Neural cell (in vitro differentiated cells): Measurements from ENCODE around the gene ANKRD31. TPM values are rescaled to one million over a fixed set of nuclear protein-coding genes. Genes with fewer than 3 reads are reported as not detected.
"Not testable (repeated sequence)": the region's sequence is repeated elsewhere in the genome, so short reads cannot be mapped to it uniquely, and the experiment has no call there.

ENCODE experiments used
- H2AFZ ChIP-seq: fragments of 200-600, 300-800 bp; sonication (generic), shearing (Covaris generic); 2 replicates; pipeline ENCODE4 v1.6.0; 2014; ENCODE audit warnings: low read depth, mild to moderate bottlenecking, antibody characterized with exemption, low read length, moderate library complexity
- H3F3A ChIP-seq: fragments of 200-600 bp; shearing (Covaris generic); 2 replicates; pipeline ENCODE4 v1.6.1; 2016; ENCODE audit warnings: mild to moderate bottlenecking, moderate library complexity, mixed read lengths, antibody characterized with exemption, low read length; ENCODE audit not compliant: insufficient read depth, poor library complexity, severe bottlenecking
- H3K27ac ChIP-seq: fragments of 200-600, 300-800 bp; sonication (generic), shearing (Covaris generic); 2 replicates; pipeline ENCODE4 v1.5.1; 2014; ENCODE audit warnings: mild to moderate bottlenecking, low read length, moderate library complexity
- H3K27me3 ChIP-seq: fragments of 300-800, 200-600 bp; sonication (generic), shearing (Covaris generic); 2 replicates; pipeline ENCODE4 v1.6.0; 2014; ENCODE audit warnings: mild to moderate bottlenecking, low read depth, low read length, moderate library complexity; ENCODE audit not compliant: insufficient read depth
- H3K36me3 ChIP-seq: fragments of 300-800, 200-600 bp; sonication (generic), shearing (Covaris generic); 2 replicates; pipeline ENCODE4 v1.5.1; 2014; ENCODE audit warnings: mild to moderate bottlenecking, antibody characterized with exemption, low read length, moderate library complexity; ENCODE audit not compliant: insufficient read depth
- H3K4me2 ChIP-seq: fragments of 300-800, 200-600 bp; sonication (generic), shearing (Covaris generic); 2 replicates; pipeline ENCODE4 v1.6.0; 2014; ENCODE audit warnings: mild to moderate bottlenecking, low read length
- H3K4me3 ChIP-seq: fragments of 300-800, 200-600 bp; sonication (generic), shearing (Covaris generic); 2 replicates; pipeline ENCODE4 v1.5.1; 2014; ENCODE audit warnings: mild to moderate bottlenecking, low read length, moderate library complexity
- H3K79me2 ChIP-seq: fragments of 200-600 bp; shearing (Covaris generic); replicated peaks from 2 replicates; pipeline ENCODE4 v1.6.0; 2014; ENCODE audit warnings: mild to moderate bottlenecking, low read length, moderate library complexity; ENCODE audit not compliant: insufficient read depth
- H3K9ac ChIP-seq: fragments of 300-800, 200-600 bp; sonication (generic), shearing (Covaris generic); 2 replicates; pipeline ENCODE4 v1.6.1; 2016; ENCODE audit warnings: mild to moderate bottlenecking, low read length, mixed read lengths
- H3K9me2 ChIP-seq: fragments of 200-600 bp; shearing (Covaris generic); 2 replicates; pipeline ENCODE4 v1.6.1; 2016; ENCODE audit warnings: mild to moderate bottlenecking, low read length, mixed read lengths; ENCODE audit not compliant: insufficient read depth
- H3K9me3 ChIP-seq: fragments of 200-600, 300-800 bp; sonication (generic), shearing (Covaris generic); 2 replicates; pipeline ENCODE4 v1.6.1; 2016; ENCODE audit warnings: mild to moderate bottlenecking, mixed run types, low read length, moderate library complexity, mixed read lengths
- H4K20me1 ChIP-seq: fragments of 200-600 bp; shearing (Covaris generic); 2 replicates; pipeline ENCODE4 v1.6.1; 2016; ENCODE audit warnings: mild to moderate bottlenecking, mixed run types; ENCODE audit not compliant: insufficient read depth
- EP300 ChIP-seq: fragments of 450-650 bp; conservative IDR thresholded peaks from 2 replicates; pipeline ENCODE4 v1.6.1; 2014; ENCODE audit warnings: antibody characterized with exemption, mild to moderate bottlenecking, moderate library complexity; ENCODE audit not compliant: poor library complexity, severe bottlenecking
- EZH2 ChIP-seq: fragments of 200-600, 300-800 bp; shearing (Covaris generic), sonication (generic); IDR thresholded peaks from 2 replicates; pipeline ENCODE4 v1.6.1; 2014; ENCODE audit warnings: antibody characterized with exemption, low read length, borderline replicate concordance, mild to moderate bottlenecking; ENCODE audit not compliant: insufficient read depth, poor library complexity, severe bottlenecking
- MXI1 ChIP-seq: fragments of 450-650 bp; conservative IDR thresholded peaks from 2 replicates; pipeline ENCODE4 v1.6.1; 2014; ENCODE audit warnings: antibody characterized with exemption, mild to moderate bottlenecking; ENCODE audit not compliant: poor library complexity, severe bottlenecking
- POLR2AphosphoS5 ChIP-seq: IDR thresholded peaks from 2 replicates; pipeline ENCODE4 v1.6.1; 2012
- RAD21 ChIP-seq: fragments of 450-650 bp; conservative IDR thresholded peaks from 2 replicates; pipeline ENCODE4 v1.6.1; 2014; ENCODE audit warnings: antibody characterized with exemption, mild to moderate bottlenecking, moderate library complexity
- REST ChIP-seq: IDR thresholded peaks from 2 replicates; pipeline ENCODE4 v1.6.1; 2012; ENCODE audit warnings: borderline replicate concordance
- SMC3 ChIP-seq: fragments of 450-650 bp; conservative IDR thresholded peaks from 2 replicates; pipeline ENCODE4 v1.6.1; 2014; ENCODE audit warnings: antibody characterized with exemption, mild to moderate bottlenecking, moderate library complexity; ENCODE audit not compliant: poor library complexity
- TAF1 ChIP-seq: IDR thresholded peaks from 2 replicates; pipeline ENCODE4 v1.6.1; 2012; ENCODE audit warnings: low read depth
- polyA plus RNA-seq: library from polyadenylated mRNA; depleted of rRNA; stranded (reverse); fragments of >200 nt; gene quantifications from 2 replicates; pipeline ENCODE4 v1.2.3, GENCODE V29; 2014
- TF ChIP-seq, protein P1 (sequence below): fragments of 450-650 bp; IDR thresholded peaks from 2 replicates; pipeline ENCODE4 v1.5.1; 2014; ENCODE audit warnings: antibody characterized with exemption, mild to moderate bottlenecking, moderate library complexity; ENCODE audit not compliant: poor library complexity, severe bottlenecking

ANKRD31 gene
- polyA plus RNA-seq, 1 donor from 2014 or later: 0.62 TPM

DNA sequence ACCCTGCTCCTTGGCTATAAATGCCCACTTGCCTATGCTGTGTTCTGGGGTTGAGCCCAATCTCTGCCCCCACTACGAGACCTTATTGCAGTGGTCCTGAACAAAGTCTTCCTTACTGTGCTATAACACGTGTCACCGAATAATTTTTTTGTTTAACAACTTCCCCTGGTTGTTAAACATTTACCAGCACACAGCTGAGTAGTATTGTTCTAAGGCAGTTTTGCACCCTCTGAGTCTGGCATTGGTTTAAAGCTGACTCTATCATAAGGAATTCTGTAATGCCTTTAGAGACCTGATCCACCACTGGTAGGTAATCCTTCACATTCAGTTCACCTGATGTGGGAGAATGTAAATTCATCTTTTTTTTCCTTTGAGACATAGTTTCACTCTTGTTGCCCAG is 25.6 kb upstream of the ANKRD31 start:
- Histone ChIP-seq H2AFZ (no peak overlapping the region), H3K9ac (no peak overlapping the region), H4K20me1 (no peaks in the 10 kb centered on the region), H3K79me2 (no peaks in the 10 kb centered on the region), H3K27ac (no peak overlapping the region), H3K4me3 (no peak overlapping the region), H3F3A (no peaks in the 10 kb centered on the region), H3K36me3 (no peaks in the 10 kb centered on the region), H3K27me3 (no peaks in the 10 kb centered on the region), H3K9me3 (no peaks in the 10 kb centered on the region), H3K9me2 (no peaks in the 10 kb centered on the region), H3K4me2 (no peak overlapping the region)
- TF ChIP-seq, protein P1, sequence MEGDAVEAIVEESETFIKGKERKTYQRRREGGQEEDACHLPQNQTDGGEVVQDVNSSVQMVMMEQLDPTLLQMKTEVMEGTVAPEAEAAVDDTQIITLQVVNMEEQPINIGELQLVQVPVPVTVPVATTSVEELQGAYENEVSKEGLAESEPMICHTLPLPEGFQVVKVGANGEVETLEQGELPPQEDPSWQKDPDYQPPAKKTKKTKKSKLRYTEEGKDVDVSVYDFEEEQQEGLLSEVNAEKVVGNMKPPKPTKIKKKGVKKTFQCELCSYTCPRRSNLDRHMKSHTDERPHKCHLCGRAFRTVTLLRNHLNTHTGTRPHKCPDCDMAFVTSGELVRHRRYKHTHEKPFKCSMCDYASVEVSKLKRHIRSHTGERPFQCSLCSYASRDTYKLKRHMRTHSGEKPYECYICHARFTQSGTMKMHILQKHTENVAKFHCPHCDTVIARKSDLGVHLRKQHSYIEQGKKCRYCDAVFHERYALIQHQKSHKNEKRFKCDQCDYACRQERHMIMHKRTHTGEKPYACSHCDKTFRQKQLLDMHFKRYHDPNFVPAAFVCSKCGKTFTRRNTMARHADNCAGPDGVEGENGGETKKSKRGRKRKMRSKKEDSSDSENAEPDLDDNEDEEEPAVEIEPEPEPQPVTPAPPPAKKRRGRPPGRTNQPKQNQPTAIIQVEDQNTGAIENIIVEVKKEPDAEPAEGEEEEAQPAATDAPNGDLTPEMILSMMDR: no peak
- no peak for TF ChIP-seq TAF1
- no peak for TF ChIP-seq EZH2
- no peak for TF ChIP-seq REST
- TF ChIP-seq POLR2AphosphoS5: no peak
- TF ChIP-seq RAD21: no peak
- TF ChIP-seq MXI1: no peak
- TF ChIP-seq EP300: no peak
- no peak for TF ChIP-seq SMC3

DNA sequence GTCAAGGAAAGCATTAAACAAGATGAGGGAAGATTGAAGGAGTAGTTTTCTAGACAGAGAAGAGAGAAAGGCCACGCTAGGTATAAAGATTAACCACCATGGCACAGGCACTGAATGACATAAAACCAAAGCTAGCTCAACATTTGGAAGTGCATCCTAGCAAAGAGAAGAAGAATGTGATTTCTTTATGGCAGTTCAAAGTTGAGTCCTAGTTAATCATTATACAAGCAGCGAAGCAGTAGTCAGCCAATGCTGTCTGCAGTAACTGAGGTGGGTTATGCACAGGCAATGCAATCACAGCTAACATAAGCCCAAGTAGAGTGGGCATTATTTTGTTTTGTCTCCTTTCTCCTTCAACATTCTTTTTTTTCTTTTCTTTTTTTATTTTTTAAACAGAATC is 24.0 kb upstream of the ANKRD31 start:
- Histone ChIP-seq H3K27me3 (no peaks in the 10 kb centered on the region), H3K27ac (no peak overlapping the region), H4K20me1 (no peaks in the 10 kb centered on the region), H3K9me3 (no peaks in the 10 kb centered on the region), H3K79me2 (no peaks in the 10 kb centered on the region), H3F3A (no peaks in the 10 kb centered on the region), H3K9me2 (no peaks in the 10 kb centered on the region), H3K4me3 (no peak overlapping the region), H3K4me2 (no peak overlapping the region), H3K36me3 (no peaks in the 10 kb centered on the region), H3K9ac (no peak overlapping the region), H2AFZ (no peak overlapping the region)
- TF ChIP-seq SMC3: no peak

GRCh38 chr5:75250452-75250851 is 13.8 kb upstream of the ANKRD31 start:
- H3K4me3 ChIP-seq, H3K27me3 ChIP-seq, H3K9ac ChIP-seq, H4K20me1 ChIP-seq, H3K9me3 ChIP-seq, H3K9me2 ChIP-seq, H3F3A ChIP-seq, H3K27ac ChIP-seq, H3K4me2 ChIP-seq, H3K79me2 ChIP-seq, H3K36me3 ChIP-seq, H2AFZ ChIP-seq: not testable (repeated sequence)
